ENCODE results near the gene C1QA.
"Not testable (repeated sequence)": the region's sequence is repeated elsewhere in the genome, so short reads cannot be mapped to it uniquely, and the experiment has no call there.

DNA sequence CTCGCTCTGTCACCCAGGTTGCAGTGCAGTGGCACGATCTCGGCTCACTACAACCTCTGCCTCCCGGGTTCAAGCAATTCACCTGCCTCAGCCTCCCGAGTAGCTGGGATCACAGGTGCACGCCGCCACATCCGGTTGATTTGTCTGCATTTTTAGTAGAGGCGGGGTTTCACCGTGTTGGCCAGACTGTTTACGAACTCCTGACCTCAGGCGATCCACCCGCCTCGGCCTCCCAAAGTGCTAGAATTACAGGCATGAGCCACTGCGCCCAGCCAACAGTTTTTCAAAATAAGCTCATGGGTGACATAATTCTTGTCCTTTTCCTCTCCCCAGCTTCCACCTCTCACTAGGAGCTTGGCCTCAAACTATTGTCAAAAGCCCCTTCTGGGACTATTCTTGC is 39.7 kb downstream of the C1QA start:
- TF ChIP-seq, protein P1, sequence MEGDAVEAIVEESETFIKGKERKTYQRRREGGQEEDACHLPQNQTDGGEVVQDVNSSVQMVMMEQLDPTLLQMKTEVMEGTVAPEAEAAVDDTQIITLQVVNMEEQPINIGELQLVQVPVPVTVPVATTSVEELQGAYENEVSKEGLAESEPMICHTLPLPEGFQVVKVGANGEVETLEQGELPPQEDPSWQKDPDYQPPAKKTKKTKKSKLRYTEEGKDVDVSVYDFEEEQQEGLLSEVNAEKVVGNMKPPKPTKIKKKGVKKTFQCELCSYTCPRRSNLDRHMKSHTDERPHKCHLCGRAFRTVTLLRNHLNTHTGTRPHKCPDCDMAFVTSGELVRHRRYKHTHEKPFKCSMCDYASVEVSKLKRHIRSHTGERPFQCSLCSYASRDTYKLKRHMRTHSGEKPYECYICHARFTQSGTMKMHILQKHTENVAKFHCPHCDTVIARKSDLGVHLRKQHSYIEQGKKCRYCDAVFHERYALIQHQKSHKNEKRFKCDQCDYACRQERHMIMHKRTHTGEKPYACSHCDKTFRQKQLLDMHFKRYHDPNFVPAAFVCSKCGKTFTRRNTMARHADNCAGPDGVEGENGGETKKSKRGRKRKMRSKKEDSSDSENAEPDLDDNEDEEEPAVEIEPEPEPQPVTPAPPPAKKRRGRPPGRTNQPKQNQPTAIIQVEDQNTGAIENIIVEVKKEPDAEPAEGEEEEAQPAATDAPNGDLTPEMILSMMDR (conservative IDR thresholded peaks at IDR 0.05): not testable (repeated sequence)
- TF ChIP-seq ZFX (IDR thresholded peaks at IDR 0.05): not testable (repeated sequence)

All from C4-2B (cell line).